GM12878 (cell line): ENCODE measurements around the gene SH3BP1. TPM values are rescaled to one million over a fixed set of nuclear protein-coding genes. Genes with fewer than 3 reads are reported as not detected.

Experiments
- ASH2L ChIP-seq: fragments of 300-600, 200-600 bp; sonication (generic); IDR thresholded peaks from 2 replicates; pipeline ENCODE4 v1.6.1; 2017; ENCODE audit warnings: low read depth, mild to moderate bottlenecking, borderline replicate concordance
- E2F4 ChIP-seq: IDR thresholded peaks from 2 replicates; pipeline ENCODE4 v1.6.1; 2012; ENCODE audit warnings: low read depth, low read length, improper control_type of control experiment
- E2F8 ChIP-seq: fragments of 450-650 bp; IDR thresholded peaks from 2 replicates; pipeline ENCODE4 v1.6.1; 2018; ENCODE audit warnings: mild to moderate bottlenecking, low read depth, moderate library complexity; ENCODE audit not compliant: partially characterized antibody
- EGR1 ChIP-seq, 2 experiments: IDR thresholded peaks; 1 replicate in 1 of 2; 2 replicates in 1 of 2; pipeline ENCODE4 v1.6.1; 2011 to 2012; ENCODE audit warnings: low read depth in 2 of 2, low read length in 2 of 2, borderline replicate concordance in 1 of 2, mild to moderate bottlenecking in 1 of 2, moderate library complexity in 1 of 2
- FOS ChIP-seq: IDR thresholded peaks from 3 replicates; pipeline ENCODE4 v1.6.1; 2011; ENCODE audit warnings: borderline replicate concordance; ENCODE audit not compliant: insufficient read length; ENCODE audit errors: extremely low read depth
- FOXM1 ChIP-seq: IDR thresholded peaks from 2 replicates; pipeline ENCODE4 v1.6.1; 2012; ENCODE audit warnings: low read depth, mild to moderate bottlenecking, inconsistent platforms, low read length, moderate library complexity
- JUNB ChIP-seq: IDR thresholded peaks from 2 replicates; pipeline ENCODE4 v1.6.1; 2016; ENCODE audit warnings: antibody characterized with exemption, mild to moderate bottlenecking
- KLF5 ChIP-seq: fragments of 450-650 bp; IDR thresholded peaks from 2 replicates; pipeline ENCODE4 v1.6.1; 2014; ENCODE audit warnings: mild to moderate bottlenecking; ENCODE audit not compliant: partially characterized antibody
- MEF2B ChIP-seq: fragments of 450-650 bp; IDR thresholded peaks from 2 replicates; pipeline ENCODE4 v1.6.1; 2018; ENCODE audit warnings: mild to moderate bottlenecking, moderate library complexity; ENCODE audit not compliant: partially characterized antibody, poor library complexity, severe bottlenecking
- NR2F1 ChIP-seq: fragments of 450-650 bp; conservative IDR thresholded peaks from 2 replicates; pipeline ENCODE4 v1.6.1; 2017; ENCODE audit warnings: mild to moderate bottlenecking
- PKNOX1 ChIP-seq: fragments of 450-650 bp; IDR thresholded peaks from 2 replicates; pipeline ENCODE4 v1.6.1; 2016; ENCODE audit warnings: mild to moderate bottlenecking
- POLR2A ChIP-seq: IDR thresholded peaks from 2 replicates; pipeline ENCODE4 v1.6.1; 2011; ENCODE audit warnings: low read depth, mild to moderate bottlenecking, low read length
- RAD21 ChIP-seq: IDR thresholded peaks from 2 replicates; pipeline ENCODE4 v1.6.1; 2011; ENCODE audit warnings: mild to moderate bottlenecking, low read depth, low read length, moderate library complexity; ENCODE audit not compliant: insufficient read depth
- SKIL ChIP-seq: fragments of 450-650 bp; IDR thresholded peaks from 2 replicates; pipeline ENCODE4 v1.6.1; 2017; ENCODE audit warnings: mild to moderate bottlenecking, low read depth, inconsistent platforms; ENCODE audit not compliant: poor library complexity, severe bottlenecking
- SREBF2 ChIP-seq: IDR thresholded peaks from 2 replicates; pipeline ENCODE4 v1.6.1; 2012; ENCODE audit warnings: mild to moderate bottlenecking, low read length
- SUPT20H ChIP-seq: IDR thresholded peaks from 2 replicates; pipeline ENCODE4 v1.6.1; 2011; ENCODE audit warnings: low read depth, mild to moderate bottlenecking, low read length, moderate library complexity, borderline replicate concordance; ENCODE audit not compliant: control insufficient read depth
- TAF1 ChIP-seq: IDR thresholded peaks from 2 replicates; pipeline ENCODE4 v1.6.1; 2011; ENCODE audit warnings: mild to moderate bottlenecking, low read depth, low read length, borderline replicate concordance
- TCF3 ChIP-seq: IDR thresholded peaks from 2 replicates; pipeline ENCODE4 v1.6.1; 2012; ENCODE audit warnings: low read depth, mild to moderate bottlenecking, low read length, borderline replicate concordance; ENCODE audit not compliant: insufficient read depth
- USF2 ChIP-seq: IDR thresholded peaks from 2 replicates; pipeline ENCODE4 v1.6.1; 2011; ENCODE audit warnings: low read depth, low read length, improper control_type of control experiment, borderline replicate concordance
- ZNF217 ChIP-seq: fragments of 450-650 bp; IDR thresholded peaks from 2 replicates; pipeline ENCODE4 v1.6.1; 2017; ENCODE audit warnings: antibody characterized with exemption, mild to moderate bottlenecking
- polyA plus RNA-seq, 11 experiments: library from polyadenylated mRNA; depleted of rRNA in 4 of 11; unstranded in 6 of 11; stranded (reverse) in 5 of 11; fragments of >200 nt; fragmentation: Nextera tagmentation in 4 of 11; fragmentation: Illumina TruSeq in 1 of 11; extraction: Ambion mirVana in 4 of 11; extraction: Trizol in 1 of 11; gene quantifications; 1 replicate in 1 of 11; 2 replicates in 10 of 11; pipeline versions ENCODE4 v1.2.1 to v1.2.3, GENCODE V29; 2011 to 2016; ENCODE audit warnings: inconsistent platforms in 2 of 11, missing spikeins in 2 of 11, low read depth in 1 of 11
- total RNA-seq, 4 experiments: library from RNA; depleted of rRNA in 3 of 4; stranded (reverse); fragments of >200 nt in 3 of 4; fragmentation: Illumina TruSeq in 1 of 4; extraction: Trizol in 1 of 4; gene quantifications; 2 replicates each; pipeline versions ENCODE4 v1.2.1 to v1.2.3, GENCODE V29; 2013 to 2021

SH3BP1 gene
- total and polyA plus RNA-seq, 10 of the 15 experiments (the other 5 are each of a cell fraction or from before 2014, with no cell fraction given), result 0.29 to 70.5 (median 22.5) TPM

- peak; percentile 61; the same call in 1 of the 2 replicates for TF ChIP-seq PKNOX1
- TF ChIP-seq SUPT20H, result no peak
- no peak for TF ChIP-seq ZNF217
- TF ChIP-seq E2F4, result no peak
- TF ChIP-seq USF2, result no peak
- TF ChIP-seq POLR2A, result peak; percentile 86
- TF ChIP-seq ASH2L, result peak; percentile 92; the same call in 1 of the 2 replicates
- TF ChIP-seq RAD21, result no peak
- TF ChIP-seq FOXM1, result no peak
- peak; percentile 84; the same call in 1 of the 2 replicates for TF ChIP-seq TAF1
- no peak for TF ChIP-seq TCF3
- TF ChIP-seq FOS, result no peak
- peak; percentile 61; the same call in 1 of the 2 replicates for TF ChIP-seq NR2F1
- TF ChIP-seq EGR1 (IDR thresholded peaks at IDR 0.05; ENCODE audit: borderline replicate concordance in 1 of 2, low read depth in 2 of 2, low read length in 2 of 2), result peak in 1 of 2 experiments; percentile 34; a peak in 2 of 3 replicates
- TF ChIP-seq KLF5, result peak; percentile 90
- TF ChIP-seq E2F8, result peak; percentile 92
- TF ChIP-seq SREBF2, result no peak
- no peak for TF ChIP-seq SKIL
- peak; percentile 42 for TF ChIP-seq MEF2B
- no peak for TF ChIP-seq JUNB
Measured at GRCh38 chr22:37686002-37686982, 46.8 kb downstream of the SH3BP1 start, which contains the start of gene NOL12 (continued).
